GM18907 (cell line): Measurements from ENCODE around the gene LIN28A.
"Not testable (repeated sequence)": the region's sequence is repeated elsewhere in the genome, so short reads cannot be mapped to it uniquely, and the experiment has no call there.

ENCODE experiments used
- ATAC-seq: cut with Tn5 transposase; IDR thresholded peaks from one replicate; pipeline ENCODE4 v1.9.1; 2021; ENCODE audit warnings: mild to moderate bottlenecking, moderate library complexity; ENCODE audit not compliant: unreplicated experiment

LIN28A gene

GRCh38 chr1:26385063-26385462 lies 25.6 kb upstream of the LIN28A start:
- ATAC-seq, result not testable (repeated sequence)

DNA sequence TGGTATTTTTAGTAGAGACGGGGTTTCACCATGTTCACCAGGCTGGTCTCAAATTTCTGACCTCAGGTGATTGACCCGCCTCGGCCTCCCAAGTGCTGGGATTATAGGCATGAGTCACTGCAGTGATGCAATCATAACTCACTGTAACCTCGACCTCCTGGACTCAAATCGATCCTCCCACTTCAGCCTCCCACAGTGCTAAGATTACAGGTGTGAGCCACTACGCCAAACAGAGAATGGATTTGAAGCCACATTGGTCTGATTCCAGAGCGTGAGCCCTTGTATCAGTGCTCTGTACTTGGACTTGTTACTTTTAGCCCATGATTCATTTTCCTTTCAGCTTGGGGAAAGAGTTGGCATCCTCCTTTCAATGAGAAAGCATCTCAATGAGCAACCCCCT lies 23.2 kb upstream of the LIN28A start:
- no peak for ATAC-seq

GRCh38 chr1:26388791-26389445 lies 21.7 kb upstream of the LIN28A start:
- no peak for ATAC-seq

- no peak for ATAC-seq
Measured at GRCh38 chr1:26389604-26390247, 20.9 kb upstream of the LIN28A start.

- ATAC-seq, result no peak
Measured at GRCh38 chr1:26391450-26391849, 19.2 kb upstream of the LIN28A start.

DNA sequence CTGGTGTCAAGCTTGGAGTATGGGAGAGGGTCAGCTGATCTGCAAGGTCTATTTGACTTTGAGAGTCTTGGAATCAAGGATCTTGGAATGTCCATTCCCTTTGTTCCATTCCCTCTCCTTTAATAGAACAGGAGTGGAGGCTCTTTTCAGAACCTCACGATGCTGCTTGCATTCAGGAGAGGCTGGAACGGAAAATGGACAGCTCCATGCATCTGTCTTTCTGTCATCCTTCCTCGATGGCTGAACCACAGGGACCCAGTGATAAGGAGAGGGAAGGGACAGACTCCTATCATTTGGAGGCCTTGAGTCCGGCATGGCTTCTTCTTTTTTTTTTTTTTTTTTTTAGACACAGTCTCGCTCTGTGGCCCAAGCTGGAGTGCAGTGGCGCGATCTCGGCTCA lies 14.9 kb upstream of the LIN28A start:
- ATAC-seq, result no peak

- no peak for ATAC-seq
Measured at GRCh38 chr1:26399034-26399433, 11.6 kb upstream of the LIN28A start.

DNA sequence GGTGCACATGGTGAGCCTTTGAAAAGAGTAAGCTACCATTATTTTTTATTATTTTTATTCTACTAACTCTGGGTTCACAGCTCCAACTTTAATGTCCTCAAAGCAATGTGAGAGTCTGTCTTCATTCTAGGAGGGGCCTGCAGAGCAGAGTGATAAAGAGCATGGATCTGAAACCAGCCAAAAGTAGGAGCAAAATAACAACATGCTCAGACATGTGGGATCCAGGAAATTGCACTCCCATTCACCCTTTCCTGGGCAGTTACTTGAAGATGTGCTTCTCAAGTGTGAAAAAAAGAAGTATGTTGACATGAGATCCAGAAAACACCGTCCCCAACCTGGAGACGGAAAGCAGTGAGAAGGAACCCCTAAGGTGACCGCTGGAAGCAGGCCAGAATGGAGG lies 8.7 kb upstream of the LIN28A start:
- ATAC-seq, result no peak

DNA sequence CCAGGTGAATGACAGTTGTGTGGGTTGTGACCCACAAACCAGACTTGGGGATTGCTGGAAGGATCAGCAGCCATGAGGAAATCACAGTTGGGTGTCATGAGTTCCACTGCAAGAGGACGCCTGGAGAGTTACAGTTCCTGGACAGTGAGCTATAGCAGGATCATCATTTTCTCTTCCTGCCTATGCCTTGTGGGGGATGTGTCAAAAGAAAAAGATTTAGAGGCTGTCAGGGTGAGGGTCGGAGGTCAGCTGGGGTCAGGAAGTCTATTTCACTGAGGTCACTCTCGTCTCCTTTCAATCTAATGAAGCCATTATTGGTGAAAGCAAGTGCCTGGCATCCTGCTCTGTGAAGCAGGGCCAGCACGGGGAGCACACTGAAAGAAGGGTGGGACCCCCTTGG lies 7.0 kb upstream of the LIN28A start:
- no peak for ATAC-seq

DNA sequence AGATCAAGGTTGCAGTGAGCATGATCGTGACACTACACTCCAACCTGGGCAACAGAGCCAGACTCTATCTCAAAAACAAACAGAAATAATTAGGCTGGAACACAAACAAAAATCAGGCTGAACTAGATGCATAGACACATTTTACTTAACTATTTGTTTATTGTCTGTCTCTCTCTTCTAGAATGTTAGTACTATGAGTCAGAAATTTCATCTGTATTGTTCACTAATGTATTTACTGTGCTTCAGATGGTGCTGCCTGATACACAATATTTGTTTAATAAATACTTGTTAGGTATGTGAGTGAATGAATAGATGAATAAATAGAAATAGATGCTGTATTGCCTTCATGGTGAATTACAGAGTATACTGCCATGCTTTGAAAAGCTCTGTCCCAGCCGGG lies 6.0 kb upstream of the LIN28A start:
- no peak for ATAC-seq

- ATAC-seq, result no peak
Measured at GRCh38 chr1:26405281-26405915, 5.2 kb upstream of the LIN28A start.

- ATAC-seq, result no peak
Measured at GRCh38 chr1:26408604-26409003, 2.0 kb upstream of the LIN28A start.

GRCh38 chr1:26409191-26409807 lies 1.3 kb upstream of the LIN28A start:
- no peak for ATAC-seq

GRCh38 chr1:26411624-26412074 lies 1.0 kb downstream of the LIN28A start:
- no peak for ATAC-seq

- ATAC-seq, result no peak
Measured at GRCh38 chr1:26412180-26412840, 1.7 kb downstream of the LIN28A start.

- no peak for ATAC-seq
Measured at GRCh38 chr1:26413031-26413430, 2.4 kb downstream of the LIN28A start.

DNA sequence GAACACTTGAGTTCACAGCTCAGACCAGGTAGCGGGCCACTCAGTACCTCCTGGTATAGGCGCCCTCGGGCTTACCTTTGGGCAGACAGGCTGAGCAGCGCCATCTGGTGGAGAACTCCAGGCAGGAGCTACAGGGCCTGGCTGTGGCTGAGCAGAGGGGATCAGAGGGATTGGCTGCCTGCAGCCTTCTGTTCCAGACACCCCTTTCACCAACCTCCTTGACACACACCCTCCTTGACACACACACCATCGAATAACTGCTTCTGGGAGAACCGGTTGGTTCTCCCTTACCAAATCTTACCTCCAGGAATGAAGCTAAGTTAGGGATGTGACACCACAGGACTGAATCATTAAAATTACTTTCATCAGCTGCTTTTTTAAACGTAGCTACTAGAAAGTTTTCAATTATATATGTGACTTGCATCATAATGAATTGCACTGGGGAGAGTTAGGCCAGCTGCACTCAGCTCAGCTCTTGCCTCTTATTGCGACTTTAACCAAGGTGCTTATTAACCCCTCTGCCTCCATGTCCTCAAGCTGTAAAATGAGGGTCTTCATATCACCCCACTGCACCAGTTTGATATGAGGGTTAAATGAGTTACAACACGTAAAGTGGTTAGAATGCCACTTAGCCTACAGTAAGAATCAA lies 6.6 kb downstream of the LIN28A start:
- no peak for ATAC-seq

DNA sequence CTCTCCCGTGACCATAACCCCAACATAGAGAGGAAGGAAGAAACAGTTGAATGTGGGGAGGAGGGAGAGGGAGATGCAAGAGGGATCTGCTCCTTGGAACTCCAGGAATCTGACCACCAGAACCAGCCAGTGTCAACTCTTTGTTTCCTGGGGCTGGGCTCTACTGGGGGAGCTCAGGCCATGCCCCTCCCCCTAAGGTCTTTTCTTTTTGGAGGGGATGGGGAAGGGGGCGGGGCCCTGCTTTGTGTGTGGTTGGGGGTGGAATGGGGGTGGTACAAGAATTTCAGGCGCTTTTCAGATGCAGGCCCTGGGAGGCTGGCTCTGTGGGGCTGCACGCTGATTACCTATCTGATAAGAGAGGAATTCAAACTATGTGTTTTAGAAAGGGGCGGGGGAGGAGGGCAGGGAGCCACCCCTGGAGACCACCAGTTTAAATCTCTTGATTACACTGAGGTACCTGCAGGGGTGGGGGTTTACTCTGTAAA lies 8.3 kb downstream of the LIN28A start:
- no peak for ATAC-seq

GRCh38 chr1:26419494-26419893 lies 8.9 kb downstream of the LIN28A start:
- ATAC-seq, result no peak

- ATAC-seq, result no peak
Measured at GRCh38 chr1:26429721-26430120, 19.1 kb downstream of the LIN28A start.
